Endodermal cell (in vitro differentiated cells): ENCODE data around the gene CALML6. TPM values are rescaled to one million over a fixed set of nuclear protein-coding genes. Genes with fewer than 3 reads are reported as not detected.

Experiments
- DNase-seq: peaks from one replicate; pipeline ENCODE4 v3.0.0-alpha.2; 2017
- H3K27ac ChIP-seq: 2 replicates; pipeline ENCODE4 v1.5.1; 2013; ENCODE audit warnings: mild to moderate bottlenecking, low read depth, low read length, moderate library complexity
- H3K27me3 ChIP-seq: 2 replicates; pipeline ENCODE4 v1.6.1; 2013; ENCODE audit warnings: mild to moderate bottlenecking, low read length, moderate library complexity; ENCODE audit not compliant: insufficient read depth, control insufficient read depth, poor library complexity, severe bottlenecking
- H3K36me3 ChIP-seq: 2 replicates; pipeline ENCODE4 v1.7.0; 2013; ENCODE audit warnings: mild to moderate bottlenecking, low read length, moderate library complexity; ENCODE audit not compliant: control insufficient read depth, insufficient read depth
- H3K4me1 ChIP-seq: one replicate; pipeline ENCODE4 v1.7.0; 2013; ENCODE audit warnings: low read length; ENCODE audit not compliant: control insufficient read depth, insufficient read depth
- H3K4me3 ChIP-seq: 2 replicates; pipeline ENCODE4 v1.5.1; 2013; ENCODE audit warnings: mild to moderate bottlenecking, low read length, moderate library complexity
- H3K9ac ChIP-seq: 2 replicates; pipeline ENCODE4 v1.6.1; 2013; ENCODE audit warnings: mild to moderate bottlenecking, low read length, moderate library complexity; ENCODE audit not compliant: poor library complexity, severe bottlenecking; ENCODE audit errors: extremely low read depth
- H3K9me3 ChIP-seq: 2 replicates; pipeline ENCODE4 v1.6.1; 2013; ENCODE audit warnings: mild to moderate bottlenecking, low read length, moderate library complexity; ENCODE audit not compliant: control insufficient read depth
- H3K27ac Mint-ChIP-seq: 2 replicates; pipeline ENCODE4 v1.8.0; 2020; ENCODE audit warnings: mixed read lengths
- H3K27me3 Mint-ChIP-seq: 2 replicates; pipeline ENCODE4 v1.8.0; 2021; ENCODE audit warnings: mild to moderate bottlenecking, mixed read lengths; ENCODE audit not compliant: insufficient read depth
- H3K36me3 Mint-ChIP-seq: 2 replicates; pipeline ENCODE4 v1.8.0; 2020; ENCODE audit warnings: low read depth, mixed read lengths
- H3K4me1 Mint-ChIP-seq: 2 replicates; pipeline ENCODE4 v1.8.0; 2020; ENCODE audit warnings: mixed read lengths
- H3K4me3 Mint-ChIP-seq: 2 replicates; pipeline ENCODE4 v1.8.0; 2020; ENCODE audit warnings: mild to moderate bottlenecking, moderate library complexity, mixed read lengths
- H3K9me3 Mint-ChIP-seq: 2 replicates; pipeline ENCODE4 v1.8.0; 2020; ENCODE audit warnings: mild to moderate bottlenecking, mixed read lengths
- WGBS, 2 experiments: methylation state at CpG; one replicate each; pipeline versions ENCODE4 v1.1.5 to v1.1.7; 2013; ENCODE audit warnings: missing lambda C conversion rate in 2 of 2, mixed read lengths in 1 of 2; ENCODE audit not compliant: insufficient coverage in 1 of 2, insufficient read length in 1 of 2; 5-methylcytosine and 5-hydroxymethylcytosine counted together
- total RNA-seq, 2 donors: library from RNA; stranded (reverse); fragmentation: NEBNext Ultra II Directional in 1 of 2; extraction: Animal tissue kit (Norgen Biotek cat#: 25700) in 1 of 2; gene quantifications; 2 replicates in 1 of 2; 3 replicates in 1 of 2; pipeline ENCODE4 v1.2.1, GENCODE V29; 2021
- TF ChIP-seq, protein P1 (sequence below): fragments of 200-600 bp; sonication (generic); conservative IDR thresholded peaks from 2 replicates; pipeline ENCODE4 v1.5.0; 2021; ENCODE audit warnings: antibody characterized with exemption, mild to moderate bottlenecking

The CALML6 gene
- total RNA-seq, 2 donors from 2014 or later, result 0.89 to 1.4 TPM

- Mint-ChIP-seq H3K36me3 (no peaks in the 10 kb centered on the region), H3K4me1 (peaks cover 3% of the 10 kb centered on the region), H3K9me3 (peaks cover 4% of the 10 kb centered on the region), H3K27ac (no peak overlapping the region), H3K4me3 (no peak overlapping the region), H3K27me3 (peaks cover 1% of the 10 kb centered on the region)
- Histone ChIP-seq H3K9me3 (peaks cover 5% of the 10 kb centered on the region), H3K27ac (no peak overlapping the region), H3K4me3 (no peak overlapping the region), H3K36me3 (no peaks in the 10 kb centered on the region), H3K27me3 (no peaks in the 10 kb centered on the region), H3K9ac (no peak overlapping the region), H3K4me1 (no peaks in the 10 kb centered on the region)
- no peak for DNase-seq
- TF ChIP-seq, protein P1, sequence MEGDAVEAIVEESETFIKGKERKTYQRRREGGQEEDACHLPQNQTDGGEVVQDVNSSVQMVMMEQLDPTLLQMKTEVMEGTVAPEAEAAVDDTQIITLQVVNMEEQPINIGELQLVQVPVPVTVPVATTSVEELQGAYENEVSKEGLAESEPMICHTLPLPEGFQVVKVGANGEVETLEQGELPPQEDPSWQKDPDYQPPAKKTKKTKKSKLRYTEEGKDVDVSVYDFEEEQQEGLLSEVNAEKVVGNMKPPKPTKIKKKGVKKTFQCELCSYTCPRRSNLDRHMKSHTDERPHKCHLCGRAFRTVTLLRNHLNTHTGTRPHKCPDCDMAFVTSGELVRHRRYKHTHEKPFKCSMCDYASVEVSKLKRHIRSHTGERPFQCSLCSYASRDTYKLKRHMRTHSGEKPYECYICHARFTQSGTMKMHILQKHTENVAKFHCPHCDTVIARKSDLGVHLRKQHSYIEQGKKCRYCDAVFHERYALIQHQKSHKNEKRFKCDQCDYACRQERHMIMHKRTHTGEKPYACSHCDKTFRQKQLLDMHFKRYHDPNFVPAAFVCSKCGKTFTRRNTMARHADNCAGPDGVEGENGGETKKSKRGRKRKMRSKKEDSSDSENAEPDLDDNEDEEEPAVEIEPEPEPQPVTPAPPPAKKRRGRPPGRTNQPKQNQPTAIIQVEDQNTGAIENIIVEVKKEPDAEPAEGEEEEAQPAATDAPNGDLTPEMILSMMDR, result no peak
- 88 to 100% methylated on average over 1 to 12 of the region's 12 CpGs for WGBS, 2 experiments
These were observed 11.8 kb upstream of the CALML6 start for GRCh38 chr1:1903224-1903623.

GRCh38 chr1:1906185-1907097 is 8.6 kb upstream of the CALML6 start:
- Mint-ChIP-seq H3K4me1 (peaks cover 7% of the 10 kb centered on the region), H3K4me3 (no peak overlapping the region), H3K36me3 (no peaks in the 10 kb centered on the region), H3K9me3 (peaks cover 4% of the 10 kb centered on the region), H3K27me3 (no peaks in the 10 kb centered on the region), H3K27ac (no peak overlapping the region)
- no peaks in the 10 kb centered on the region for H3K4me1 ChIP-seq
- no peak overlapping the region for H3K27ac ChIP-seq
- H3K4me3 ChIP-seq, result no peak overlapping the region
- H3K9ac ChIP-seq, result no peak overlapping the region
- 30 to 34% methylated on average over 15 of the region's 15 CpGs for WGBS, 2 experiments
- peaks cover 5% of the 10 kb centered on the region for H3K9me3 ChIP-seq
- TF ChIP-seq, protein P1, result peak; percentile 93
- H3K27me3 ChIP-seq, result no peaks in the 10 kb centered on the region
- DNase-seq, result peak; percentile 95
- no peaks in the 10 kb centered on the region for H3K36me3 ChIP-seq

DNA sequence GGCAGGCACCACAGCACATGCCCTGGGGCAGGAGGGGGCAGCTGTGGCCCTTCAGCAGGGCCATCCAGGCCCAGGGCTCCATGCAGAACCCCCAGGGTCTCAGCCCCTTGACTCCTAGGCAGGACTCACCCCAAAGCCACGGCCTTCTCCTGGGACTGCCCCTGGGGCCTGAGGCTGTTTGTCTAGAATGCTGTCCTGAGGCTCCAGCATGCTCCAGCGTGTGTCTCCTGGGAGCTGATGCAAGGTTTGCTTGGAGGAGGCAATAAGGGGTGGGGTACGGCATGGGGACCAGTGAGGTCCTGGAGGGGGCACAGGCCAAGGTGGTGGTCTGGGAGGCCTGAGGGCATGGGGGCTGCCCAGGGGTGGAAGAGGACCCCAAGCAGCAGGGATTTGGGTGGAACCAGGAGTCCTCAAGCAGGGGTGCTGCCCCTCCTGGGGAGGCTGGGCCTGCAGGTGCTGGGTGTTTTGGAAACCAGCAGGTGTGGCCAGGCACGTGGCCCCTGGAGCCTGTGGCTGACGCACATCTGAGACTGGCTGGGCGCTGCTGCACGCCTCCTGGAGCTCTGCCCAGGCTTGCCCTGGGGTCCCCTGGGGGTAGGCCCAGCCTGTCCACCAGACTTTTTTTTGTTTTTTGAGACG is 7.8 kb upstream of the CALML6 start:
- no peak overlapping the region for H3K4me3 Mint-ChIP-seq
- peaks cover 4% of the 10 kb centered on the region for H3K9me3 Mint-ChIP-seq
- H3K27ac Mint-ChIP-seq, result no peak overlapping the region
- Histone ChIP-seq H3K27ac (no peak overlapping the region), H3K4me3 (no peak overlapping the region), H3K36me3 (no peaks in the 10 kb centered on the region), H3K9me3 (peaks cover 5% of the 10 kb centered on the region), H3K9ac (no peak overlapping the region), H3K27me3 (no peaks in the 10 kb centered on the region), H3K4me1 (no peaks in the 10 kb centered on the region)
- H3K4me1 Mint-ChIP-seq, result peaks cover 7% of the 10 kb centered on the region
- 86 to 95% methylated on average over 2 to 8 of the region's 8 CpGs for WGBS, 2 experiments
- H3K36me3 Mint-ChIP-seq, result no peaks in the 10 kb centered on the region
- no peaks in the 10 kb centered on the region for H3K27me3 Mint-ChIP-seq
- no peak for DNase-seq
- TF ChIP-seq, protein P1, result no peak
